Caco-2 (cell line): ENCODE results near the gene BTBD9. TPM values are rescaled to one million over a fixed set of nuclear protein-coding genes. Genes with fewer than 3 reads are reported as not detected.

Experiments used
- BruUV-seq: library from RNA; stranded (reverse); fragments of 400-500 nt; replicated peaks from 2 replicates; lab custom pipeline; 2021; lab: Mats Ljungman, UMichigan
- CTCF ChIA-PET: fragments of 300-600 bp; sonication (Branson Sonifier 250); formaldehyde crosslinking; loops from one replicate; lab custom pipeline; 2022; ENCODE audit warnings: antibody characterized with exemption; lab: Charles Lee
- POLR2A ChIA-PET: fragments of 300-600 bp; sonication (Branson Sonifier 250); formaldehyde crosslinking; loops from one replicate; lab custom pipeline; 2022; ENCODE audit warnings: antibody characterized with exemption; lab: Charles Lee
- DNase-seq, 2 experiments: peaks; one replicate each; pipeline versions ENCODE4 v3.0.0 to v3.0.0-alpha.2; 2020 to 2022
- H3K27me3 ChIP-seq: replicated peaks from 2 replicates; pipeline ENCODE4 v1.6.0; 2011; ENCODE audit warnings: low read length; ENCODE audit not compliant: control insufficient read depth, insufficient read depth
- H3K36me3 ChIP-seq: 2 replicates; pipeline ENCODE4 v1.5.1; 2011; ENCODE audit warnings: low read length; ENCODE audit not compliant: control insufficient read depth, insufficient read depth
- H3K4me1 ChIP-seq: fragments of 250-450 bp; sonication (Bioruptor Pico); 2 replicates; pipeline ENCODE4 v1.5.1; 2020; ENCODE audit warnings: mild to moderate bottlenecking
- H3K4me3 ChIP-seq: 2 replicates; pipeline ENCODE4 v1.5.1; 2011; ENCODE audit warnings: low read depth, mild to moderate bottlenecking, control low read depth, low read length
- H3K9me3 ChIP-seq: fragments of 250-450 bp; sonication (Bioruptor Pico); 2 replicates; pipeline ENCODE4 v1.5.1; 2020; ENCODE audit warnings: mild to moderate bottlenecking, moderate library complexity
- H3K27ac Mint-ChIP-seq: one replicate; pipeline ENCODE4 v1.8.0; 2022; ENCODE audit warnings: mixed read lengths; ENCODE audit not compliant: unreplicated experiment
- H3K27me3 Mint-ChIP-seq: one replicate; pipeline ENCODE4 v1.8.0; 2022; ENCODE audit warnings: mixed read lengths; ENCODE audit not compliant: insufficient read depth, unreplicated experiment
- H3K36me3 Mint-ChIP-seq: one replicate; pipeline ENCODE4 v1.8.0; 2022; ENCODE audit warnings: mild to moderate bottlenecking, mixed read lengths; ENCODE audit not compliant: insufficient read depth, unreplicated experiment
- H3K4me1 Mint-ChIP-seq: one replicate; pipeline ENCODE4 v1.8.0; 2022; ENCODE audit warnings: low read depth, mixed read lengths; ENCODE audit not compliant: unreplicated experiment
- H3K4me3 Mint-ChIP-seq: one replicate; pipeline ENCODE4 v1.8.0; 2022; ENCODE audit warnings: mild to moderate bottlenecking, moderate library complexity, mixed read lengths; ENCODE audit not compliant: unreplicated experiment
- H3K9me3 Mint-ChIP-seq: one replicate; pipeline ENCODE4 v1.8.0; 2022; ENCODE audit warnings: mixed read lengths; ENCODE audit not compliant: unreplicated experiment
- CTCF ChIP-seq, 2 experiments: fragments of 200-600 bp in 1 of 2; IDR thresholded peaks; 1 replicate in 1 of 2; 2 replicates in 1 of 2; pipeline versions ENCODE4 v1.5.1 to v1.8.0; 2011 to 2022; ENCODE audit warnings: antibody characterized with exemption in 1 of 2, control low read depth in 1 of 2, inconsistent platforms in 1 of 2, low read depth in 1 of 2, low read length in 1 of 2, mild to moderate bottlenecking in 1 of 2, moderate library complexity in 1 of 2; ENCODE audit not compliant: insufficient read depth in 1 of 2, severe bottlenecking in 1 of 2, unreplicated experiment in 1 of 2
- intact Hi-C: fragments of 100-400 bp; cut with micrococcal nuclease; formaldehyde crosslinking; loops from one replicate; pipeline ENCODE4 v1.10.0; 2022; ENCODE audit not compliant: unreplicated experiment
- total RNA-seq: library from RNA; stranded (reverse); gene quantifications from 2 replicates; pipeline ENCODE4 v1.2.3, GENCODE V29; 2022

BTBD9 gene
- total RNA-seq, 1 experiment from 2014 or later, result 19.6 TPM

GRCh38 chr6:38612143-38612965 is 27.4 kb downstream of the BTBD9 start:
- no TSS peak for BruUV-seq
- ChIA-PET CTCF (interaction anchor here (0.7 kb wide), 1 partner anchor 27 kb away, joined by 5 read pairs; no protein-coding TSS in a partner anchor), POLR2A (no interaction called here)
- no peaks in the 10 kb centered on the region for H3K36me3 ChIP-seq
- H3K4me3 Mint-ChIP-seq, result peak overlapping the region; percentile 18
- intact Hi-C loops, result loop anchor here (1.0 to 2.0 kb wide), 2 partner anchors 23 to 26 kb away; partner anchors contain the start of gene BTBD9
- H3K27me3 Mint-ChIP-seq, result no peaks in the 10 kb centered on the region
- H3K36me3 Mint-ChIP-seq, result peaks cover 2% of the 10 kb centered on the region
- H3K9me3 ChIP-seq, result no peaks in the 10 kb centered on the region
- peaks cover 59% of the 10 kb centered on the region for H3K4me1 ChIP-seq
- no peaks in the 10 kb centered on the region for H3K27me3 ChIP-seq
- H3K27ac Mint-ChIP-seq, result peak overlapping the region; percentile 79
- H3K4me1 Mint-ChIP-seq, result peaks cover 41% of the 10 kb centered on the region
- no peaks in the 10 kb centered on the region for H3K9me3 Mint-ChIP-seq
- DNase-seq, result peak; percentile 54 to 68
- no peak overlapping the region for H3K4me3 ChIP-seq
- no peak for TF ChIP-seq CTCF (IDR thresholded peaks at IDR 0.05; ENCODE audit: insufficient read depth in 1 of 2, low read depth in 1 of 2, low read length in 1 of 2, severe bottlenecking in 1 of 2, unreplicated experiment in 1 of 2)

GRCh38 chr6:38610050-38610625 is 29.6 kb downstream of the BTBD9 start:
- Mint-ChIP-seq H3K4me3 (no peak overlapping the region), H3K27ac (peak overlapping the region; percentile 53), H3K36me3 (no peaks in the 10 kb centered on the region), H3K4me1 (peaks cover 37% of the 10 kb centered on the region), H3K9me3 (no peaks in the 10 kb centered on the region), H3K27me3 (no peaks in the 10 kb centered on the region)
- intact Hi-C loops, result no loop called here
- Histone ChIP-seq H3K9me3 (no peaks in the 10 kb centered on the region), H3K4me1 (peaks cover 55% of the 10 kb centered on the region), H3K4me3 (no peak overlapping the region), H3K36me3 (no peaks in the 10 kb centered on the region), H3K27me3 (no peaks in the 10 kb centered on the region)
- no TSS peak for BruUV-seq
- POLR2A ChIA-PET, result no interaction called here
- no peak for TF ChIP-seq CTCF (IDR thresholded peaks at IDR 0.05; ENCODE audit: insufficient read depth in 1 of 2, low read depth in 1 of 2, low read length in 1 of 2, severe bottlenecking in 1 of 2, unreplicated experiment in 1 of 2)
- CTCF ChIA-PET, result interaction anchor here (0.6 kb wide), 1 partner anchor 29 kb away, joined by 4 read pairs; no protein-coding TSS in a partner anchor
- DNase-seq, result no peak

- Histone ChIP-seq H3K27me3 (no peaks in the 10 kb centered on the region), H3K4me3 (no peak overlapping the region), H3K9me3 (no peaks in the 10 kb centered on the region), H3K36me3 (no peaks in the 10 kb centered on the region), H3K4me1 (peaks cover 27% of the 10 kb centered on the region)
- H3K4me3 Mint-ChIP-seq, result no peak overlapping the region
- TF ChIP-seq CTCF (IDR thresholded peaks at IDR 0.05; ENCODE audit: insufficient read depth in 1 of 2, low read depth in 1 of 2, low read length in 1 of 2, severe bottlenecking in 1 of 2, unreplicated experiment in 1 of 2), result no peak
- no peak overlapping the region for H3K27ac Mint-ChIP-seq
- intact Hi-C loops, result no loop called here
- BruUV-seq, result no TSS peak
- no peaks in the 10 kb centered on the region for H3K27me3 Mint-ChIP-seq
- H3K36me3 Mint-ChIP-seq, result no peaks in the 10 kb centered on the region
- H3K4me1 Mint-ChIP-seq, result peaks cover 17% of the 10 kb centered on the region
- POLR2A ChIA-PET, result interaction anchor here (0.5 to 0.6 kb wide), 2 partner anchors 35 to 99 kb away, joined by 4 to 6 read pairs; no protein-coding TSS in a partner anchor
- no peaks in the 10 kb centered on the region for H3K9me3 Mint-ChIP-seq
- no peak for DNase-seq
- CTCF ChIA-PET, result no interaction called here
Measured at GRCh38 chr6:38604700-38605099, 35.0 kb downstream of the BTBD9 start.
